ENCODE results near the gene COL18A1.

DNA sequence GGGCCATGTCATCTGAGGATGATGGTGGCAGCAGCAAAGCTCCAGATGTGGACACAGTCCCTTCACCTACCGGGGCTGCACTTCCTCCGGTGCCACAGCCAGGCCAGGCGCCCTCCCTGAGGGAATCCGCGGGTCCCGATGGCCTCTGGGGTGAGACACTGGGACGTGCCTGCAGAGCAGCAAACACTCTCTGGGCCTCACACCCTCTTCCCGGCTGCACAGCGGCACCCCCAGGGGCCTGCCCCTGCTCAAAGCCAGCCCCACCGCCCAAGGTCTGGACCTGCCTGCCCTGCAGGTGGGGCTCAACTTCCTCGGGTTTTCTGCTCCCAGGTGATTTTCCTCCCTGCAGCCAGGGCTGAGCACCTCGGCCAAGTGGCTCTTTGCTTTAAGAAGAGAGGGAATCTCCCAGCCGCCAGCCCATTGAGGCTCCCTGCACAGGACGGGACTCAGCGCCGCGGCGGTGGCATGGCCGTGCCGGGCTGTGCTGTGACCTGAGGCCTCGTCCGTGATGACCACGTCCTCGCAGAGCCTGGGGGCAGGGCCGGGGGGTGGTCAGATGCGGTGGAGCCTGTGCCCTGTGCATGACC lies 21.3 kb upstream of the COL18A1 start:
- TF ChIP-seq ARNTL (CRISPR knock-in tag; IDR thresholded peaks at IDR 0.05; ENCODE audit: borderline replicate concordance, low read depth) (no peak), GLIS3 (CRISPR knock-in tag; IDR thresholded peaks at IDR 0.05) (no peak), ZNF70 (CRISPR knock-in tag; IDR thresholded peaks at IDR 0.05) (no peak), TCF4 (CRISPR knock-in tag; IDR thresholded peaks at IDR 0.05; ENCODE audit: borderline replicate concordance) (no peak), ZFP30 (CRISPR knock-in tag; IDR thresholded peaks at IDR 0.05) (no peak)
- TF ChIP-seq, protein P1, sequence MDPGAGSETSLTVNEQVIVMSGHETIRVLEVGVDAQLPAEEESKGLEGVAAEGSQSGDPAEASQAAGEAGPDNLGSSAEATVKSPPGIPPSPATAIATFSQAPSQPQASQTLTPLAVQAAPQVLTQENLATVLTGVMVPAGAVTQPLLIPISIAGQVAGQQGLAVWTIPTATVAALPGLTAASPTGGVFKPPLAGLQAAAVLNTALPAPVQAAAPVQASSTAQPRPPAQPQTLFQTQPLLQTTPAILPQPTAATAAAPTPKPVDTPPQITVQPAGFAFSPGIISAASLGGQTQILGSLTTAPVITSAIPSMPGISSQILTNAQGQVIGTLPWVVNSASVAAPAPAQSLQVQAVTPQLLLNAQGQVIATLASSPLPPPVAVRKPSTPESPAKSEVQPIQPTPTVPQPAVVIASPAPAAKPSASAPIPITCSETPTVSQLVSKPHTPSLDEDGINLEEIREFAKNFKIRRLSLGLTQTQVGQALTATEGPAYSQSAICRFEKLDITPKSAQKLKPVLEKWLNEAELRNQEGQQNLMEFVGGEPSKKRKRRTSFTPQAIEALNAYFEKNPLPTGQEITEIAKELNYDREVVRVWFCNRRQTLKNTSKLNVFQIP (CRISPR knock-in tag; IDR thresholded peaks at IDR 0.05; ENCODE audit: borderline replicate concordance, low read depth), result no peak
